ENCODE results near the gene RCL1. TPM values are rescaled to one million over a fixed set of nuclear protein-coding genes. Genes with fewer than 3 reads are reported as not detected.
"Not testable (repeated sequence)": the region's sequence is repeated elsewhere in the genome, so short reads cannot be mapped to it uniquely, and the experiment has no call there.

RCL1 gene
- polyA plus RNA-seq, 2 of the 4 experiments (the other 2 are of a cell fraction) = 25.5 to 27.5 TPM

DNA sequence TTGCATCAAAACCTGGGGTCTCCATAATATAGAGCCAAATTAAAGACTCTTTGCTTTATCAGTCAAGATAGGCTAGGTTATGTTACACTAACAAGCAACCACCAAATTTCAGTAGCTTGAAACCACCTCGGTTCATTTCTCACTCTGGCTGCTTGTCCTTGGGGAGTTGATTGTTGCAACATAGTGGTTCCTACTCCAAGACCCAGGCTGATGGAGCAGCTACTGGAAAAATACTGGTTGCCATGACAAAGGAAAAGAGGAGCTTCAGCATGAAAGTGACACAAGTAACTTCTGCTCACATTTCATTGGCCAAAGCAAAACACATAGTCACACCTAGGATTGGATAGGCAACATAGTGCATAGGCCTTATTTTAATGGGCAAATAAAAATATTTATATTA is 18.5 kb upstream of the RCL1 start (continued):
- TF ChIP-seq MAFK (IDR thresholded peaks at IDR 0.05; ENCODE audit: partially characterized antibody) (no peak), EHF (CRISPR knock-in tag; IDR thresholded peaks at IDR 0.05) (no peak), TFCP2L1 (CRISPR knock-in tag; IDR thresholded peaks at IDR 0.05) (no peak), CBX2 (IDR thresholded peaks at IDR 0.05; ENCODE audit: borderline replicate concordance, low read depth) (no peak), HDAC2 (IDR thresholded peaks at IDR 0.05) (no peak)
- TF ChIP-seq, protein P1, sequence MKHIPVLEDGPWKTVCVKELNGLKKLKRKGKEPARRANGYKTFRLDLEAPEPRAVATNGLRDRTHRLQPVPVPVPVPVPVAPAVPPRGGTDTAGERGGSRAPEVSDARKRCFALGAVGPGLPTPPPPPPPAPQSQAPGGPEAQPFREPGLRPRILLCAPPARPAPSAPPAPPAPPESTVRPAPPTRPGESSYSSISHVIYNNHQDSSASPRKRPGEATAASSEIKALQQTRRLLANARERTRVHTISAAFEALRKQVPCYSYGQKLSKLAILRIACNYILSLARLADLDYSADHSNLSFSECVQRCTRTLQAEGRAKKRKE (CRISPR knock-in tag; IDR thresholded peaks at IDR 0.05; ENCODE audit: low read depth) = no peak

DNA sequence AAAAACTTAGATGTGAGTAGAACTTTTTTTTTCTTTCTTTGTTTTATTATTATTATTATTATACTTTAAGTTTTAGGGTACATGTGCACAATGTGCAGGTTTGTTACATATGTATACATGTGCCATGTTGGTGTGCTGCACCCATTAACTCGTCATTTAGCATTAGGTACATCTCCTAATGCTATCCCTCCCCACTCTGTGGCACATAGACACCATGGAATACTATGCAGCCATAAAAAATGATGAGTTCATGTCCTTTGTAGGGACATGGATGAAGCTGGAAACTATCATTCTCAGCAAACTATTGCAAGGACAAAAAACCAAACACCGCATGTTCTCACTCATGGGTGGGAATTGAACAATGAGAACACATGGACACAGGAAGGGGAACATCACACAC is 17.8 kb upstream of the RCL1 start:
- H3K4me2 ChIP-seq; POLR2A ChIA-PET; H3K9me3 ChIP-seq; FAIRE-seq; DNase-seq (ENCODE audit: low read depth in 1 of 2, low spot score in 1 of 2); ATAC-seq; H3K27ac ChIP-seq; H3K4me1 ChIP-seq; H3K4me3 ChIP-seq: not testable (repeated sequence)
- WGBS (ENCODE audit: missing lambda C conversion rate) = 40% methylated on average over 2 of the region's 2 CpGs
- CTCF ChIA-PET = interaction anchor here (1.2 kb wide), 1 partner anchor 13 kb away, joined by 10 read pairs; no protein-coding TSS in a partner anchor

DNA sequence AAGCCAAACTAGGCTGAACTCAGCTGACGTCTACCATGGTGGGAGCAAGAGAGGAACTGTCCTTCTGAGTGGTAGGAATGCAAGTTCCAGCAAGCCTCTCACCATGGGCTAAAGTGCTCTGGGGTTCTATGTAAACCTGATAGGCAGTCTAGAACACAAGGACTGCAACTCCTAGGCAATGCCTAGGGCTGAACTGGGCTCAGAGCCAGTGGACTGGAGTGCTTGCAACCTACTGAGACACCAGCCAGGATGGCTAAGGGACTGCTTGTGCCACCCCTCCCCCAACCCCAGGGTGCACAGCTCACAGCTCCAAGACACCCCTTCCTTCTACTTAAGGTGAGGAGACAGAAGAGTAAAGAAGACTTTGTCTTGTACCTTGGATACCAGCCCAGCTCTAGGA is 12.1 kb upstream of the RCL1 start:
- POLR2A ChIA-PET = no interaction called here
- CTCF ChIA-PET = interaction anchor here (1.0 to 2.4 kb wide), 2 partner anchors 18 to 21 kb away, joined by 3 to 13 read pairs; no protein-coding TSS in a partner anchor
- no peak overlapping the region for H3K27ac ChIP-seq
- no peak overlapping the region for H3K4me2 ChIP-seq
- H3K4me1 ChIP-seq = no peaks in the 10 kb centered on the region
- H3K9me3 ChIP-seq = no peaks in the 10 kb centered on the region
- H3K4me3 ChIP-seq = no peak overlapping the region
- TF ChIP-seq CEBPB (IDR thresholded peaks at IDR 0.05) (no peak), RNF2 (IDR thresholded peaks at IDR 0.05; ENCODE audit: borderline replicate concordance, low read depth) (no peak), BHLHE40 (IDR thresholded peaks at IDR 0.05; ENCODE audit: low read depth, low read length) (no peak), NR3C1 (IDR thresholded peaks at IDR 0.05) (no peak), POLR2AphosphoS2 (conservative IDR thresholded peaks at IDR 0.05; ENCODE audit: low read length) (no peak), SMC3 (IDR thresholded peaks at IDR 0.05) (no peak), RCOR1 (IDR thresholded peaks at IDR 0.05; ENCODE audit: low read depth, low read length) (no peak), ZFP36 (IDR thresholded peaks at IDR 0.05; ENCODE audit: borderline replicate concordance, partially characterized antibody) (no peak), PHF8 (IDR thresholded peaks at IDR 0.05; ENCODE audit: borderline replicate concordance, low read depth) (no peak), HOXB13 (CRISPR knock-in tag; IDR thresholded peaks at IDR 0.05; ENCODE audit: low read depth) (no peak), ESRRA (IDR thresholded peaks at IDR 0.05; ENCODE audit: borderline replicate concordance, low read length) (no peak), HEYL (CRISPR knock-in tag; IDR thresholded peaks at IDR 0.05) (no peak)
- TF ChIP-seq, protein P2, sequence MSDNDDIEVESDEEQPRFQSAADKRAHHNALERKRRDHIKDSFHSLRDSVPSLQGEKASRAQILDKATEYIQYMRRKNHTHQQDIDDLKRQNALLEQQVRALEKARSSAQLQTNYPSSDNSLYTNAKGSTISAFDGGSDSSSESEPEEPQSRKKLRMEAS (IDR thresholded peaks at IDR 0.05) = no peak
- TF ChIP-seq, protein P3, sequence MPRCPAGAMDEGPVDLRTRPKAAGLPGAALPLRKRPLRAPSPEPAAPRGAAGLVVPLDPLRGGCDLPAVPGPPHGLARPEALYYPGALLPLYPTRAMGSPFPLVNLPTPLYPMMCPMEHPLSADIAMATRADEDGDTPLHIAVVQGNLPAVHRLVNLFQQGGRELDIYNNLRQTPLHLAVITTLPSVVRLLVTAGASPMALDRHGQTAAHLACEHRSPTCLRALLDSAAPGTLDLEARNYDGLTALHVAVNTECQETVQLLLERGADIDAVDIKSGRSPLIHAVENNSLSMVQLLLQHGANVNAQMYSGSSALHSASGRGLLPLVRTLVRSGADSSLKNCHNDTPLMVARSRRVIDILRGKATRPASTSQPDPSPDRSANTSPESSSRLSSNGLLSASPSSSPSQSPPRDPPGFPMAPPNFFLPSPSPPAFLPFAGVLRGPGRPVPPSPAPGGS (IDR thresholded peaks at IDR 0.05) = no peak
- FAIRE-seq (no peak), DNase-seq (ENCODE audit: low read depth in 1 of 2, low spot score in 1 of 2) (no peak), ATAC-seq (no peak)
- WGBS (ENCODE audit: missing lambda C conversion rate) = 94% methylated on average over 1 of the region's 1 CpG

DNA sequence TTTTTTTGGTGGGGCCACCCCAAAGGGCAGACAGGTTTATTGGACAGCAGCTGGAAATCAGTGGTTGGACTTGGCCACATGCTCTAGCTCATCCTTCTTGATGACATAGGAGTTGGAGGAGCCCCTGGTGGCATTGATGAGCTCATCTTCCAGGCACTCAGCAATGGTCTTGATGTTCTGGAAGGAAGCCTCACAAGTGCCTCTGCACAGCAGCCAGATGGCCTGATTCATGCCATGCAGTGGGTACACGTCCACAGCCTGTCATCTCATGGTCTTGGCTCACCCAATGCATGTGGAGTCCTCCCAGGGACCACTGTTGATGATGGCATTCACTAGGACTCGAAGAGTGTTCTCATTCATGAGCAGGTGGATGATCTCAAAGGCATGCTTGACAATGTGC is 11.3 kb upstream of the RCL1 start:
- WGBS (ENCODE audit: missing lambda C conversion rate) = 0% methylated on average over 2 of the region's 2 CpGs

DNA sequence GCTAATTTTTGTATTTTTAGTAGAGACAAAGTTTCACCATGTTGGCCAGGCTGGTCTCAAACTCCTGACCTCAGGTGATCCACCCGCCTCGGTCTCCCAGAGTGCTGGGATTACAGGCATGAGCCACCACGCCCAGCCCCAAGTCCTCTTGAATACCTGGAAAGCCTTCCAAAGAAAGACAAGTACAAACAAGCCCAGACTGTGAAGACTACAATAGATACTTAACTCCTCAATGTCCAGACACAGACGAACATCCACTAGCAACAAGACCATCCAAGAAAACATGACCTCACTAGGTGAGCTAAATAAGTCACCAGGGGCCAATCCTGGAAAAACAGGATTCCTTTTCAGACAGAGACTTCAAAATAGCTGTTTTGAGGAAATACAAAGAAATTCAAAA is 9.6 kb upstream of the RCL1 start:
- FAIRE-seq; H3K27ac ChIP-seq; H3K9me3 ChIP-seq; ATAC-seq; H3K4me3 ChIP-seq; H3K4me2 ChIP-seq; H3K4me1 ChIP-seq; DNase-seq (ENCODE audit: low read depth in 1 of 2, low spot score in 1 of 2): not testable (repeated sequence)
- CTCF ChIA-PET = interaction anchor here (0.6 to 2.0 kb wide), 6 partner anchors 14 to 205 kb away, joined by 3 to 5 read pairs (median 4); no protein-coding TSS in a partner anchor
- POLR2A ChIA-PET = interaction anchor here (1.1 kb wide), 1 partner anchor 9 kb away, joined by 3 read pairs; the partner anchor contains the start of gene RCL1
- 68% methylated on average over 4 of the region's 4 CpGs for WGBS (ENCODE audit: missing lambda C conversion rate)

More for the DNA sequence above, 11.3 kb upstream of the RCL1 start:
- FAIRE-seq = no peak
- no peak overlapping the region for H3K4me3 ChIP-seq
- no peaks in the 10 kb centered on the region for H3K4me1 ChIP-seq
- ChIA-PET CTCF (interaction anchor here (0.8 to 2.4 kb wide), 2 partner anchors 19 to 205 kb away, joined by 4 to 13 read pairs; no protein-coding TSS in a partner anchor), POLR2A (no interaction called here)
- ATAC-seq = no peak
- H3K9me3 ChIP-seq = no peaks in the 10 kb centered on the region
- DNase-seq (ENCODE audit: low read depth in 1 of 2, low spot score in 1 of 2) = no peak
- TF ChIP-seq POLR2A (IDR thresholded peaks at IDR 0.05; ENCODE audit: low read length) = no peak
- TF ChIP-seq NPAS2 (CRISPR knock-in tag; IDR thresholded peaks at IDR 0.05; ENCODE audit: borderline replicate concordance) = no peak
- TF ChIP-seq MAZ (IDR thresholded peaks at IDR 0.05; ENCODE audit: borderline replicate concordance, low read depth, low read length) = no peak
- no peak for TF ChIP-seq JUN (IDR thresholded peaks at IDR 0.05)
- TF ChIP-seq PHF8 (IDR thresholded peaks at IDR 0.05; ENCODE audit: borderline replicate concordance, low read depth) = no peak
- no peak overlapping the region for H3K27ac ChIP-seq
- H3K4me2 ChIP-seq = no peak overlapping the region
